Thoracic aorta endothelial cell (primary cell): ENCODE data around the gene EXOC1. TPM values are rescaled to one million over a fixed set of nuclear protein-coding genes. Genes with fewer than 3 reads are reported as not detected.

ENCODE experiments used
- small RNA-seq: library from RNA; depleted of rRNA; stranded (forward); fragments of <200 nt; gene quantifications from one replicate; pipeline ENCODE3, GENCODE V24; 2012
- total RNA-seq: library from RNA; depleted of rRNA; stranded (reverse); fragments of >200 nt; gene quantifications from 2 replicates; pipeline ENCODE4 v1.2.3, GENCODE V29; 2012

EXOC1 gene
- 65.0 and 68.1 TPM in 2 replicates for total RNA-seq

GRCh38 chr4:55853484-55854046 is at the start of gene EXOC1:
TSS of gene EXOC1 (plus strand) at chr4:55853648. CDS start at chr4:55858324, 4,676 bp downstream.

GRCh38 chr4:55819634-55820033 is 33.8 kb upstream of the EXOC1 start, which contains the start of gene EXOC1L:
TSS of gene EXOC1L (plus strand) at chr4:55819790. CDS start at chr4:55820027, 237 bp downstream.

GRCh38 chr4:55948726-55949481 is 95.5 kb downstream of the EXOC1 start, which contains the start of gene CEP135:
TSS of gene CEP135 (plus strand) at chr4:55948945. CDS start at chr4:55952131, 3,186 bp downstream.

Small RNAs within 50 kb of the gene (small RNA-seq; reads per million reads assigned to genes)
- not detected for gene RNU6-652P

Other genes with a start within 250 kb of the EXOC1 start
- gene NMU, start 217.3 kb upstream of the EXOC1 start, total RNA-seq = 0.53 TPM in 1 of 2 replicates, not detected in the other
- not detected in 2 replicates for gene EXOC1L, start 33.9 kb upstream of the EXOC1 start, total RNA-seq
- gene CEP135, start 95.3 kb downstream of the EXOC1 start, total RNA-seq = 20.6 and 24.3 TPM in 2 replicates